CD14-positive monocyte (primary cell): ENCODE measurements around the gene RASA4B. TPM values are rescaled to one million over a fixed set of nuclear protein-coding genes. Genes with fewer than 3 reads are reported as not detected.

Source experiments
- DNase-seq, 3 donors: peaks; one replicate each; pipeline ENCODE4 v3.0.0-alpha.2; 2011 to 2022
- H2AFZ ChIP-seq: 2 replicates; pipeline ENCODE4 v1.6.0; 2012; ENCODE audit warnings: mild to moderate bottlenecking, low read depth, low read length, inconsistent platforms; ENCODE audit not compliant: insufficient read depth, poor library complexity, severe bottlenecking
- H3K27ac ChIP-seq, 2 donors: 1 replicate in 1 of 2; 2 replicates in 1 of 2; pipeline ENCODE4 v1.5.1; 2012 to 2013; ENCODE audit warnings: low read length in 2 of 2, control low read depth in 1 of 2, inconsistent platforms in 1 of 2, low read depth in 1 of 2, mild to moderate bottlenecking in 1 of 2
- H3K27me3 ChIP-seq, 2 donors: one replicate each; pipeline versions ENCODE4 v1.6.0 to v1.6.1; 2011 to 2013; ENCODE audit warnings: low read length in 2 of 2; ENCODE audit not compliant: control insufficient read depth in 2 of 2, insufficient read depth in 2 of 2
- H3K36me3 ChIP-seq, 2 donors: replicated peaks in 1 of 2; 1 replicate in 1 of 2; 2 replicates in 1 of 2; pipeline versions ENCODE4 v1.5.1 to v1.6.1; 2012 to 2013; ENCODE audit warnings: low read length in 2 of 2, control low read depth in 1 of 2, inconsistent platforms in 1 of 2, mild to moderate bottlenecking in 1 of 2; ENCODE audit not compliant: insufficient read depth in 2 of 2, control insufficient read depth in 1 of 2
- H3K4me1 ChIP-seq, 2 donors: 1 replicate in 1 of 2; 2 replicates in 1 of 2; pipeline versions ENCODE4 v1.5.1 to v1.6.1; 2012 to 2013; ENCODE audit warnings: low read length in 2 of 2, control low read depth in 1 of 2, inconsistent platforms in 1 of 2, mild to moderate bottlenecking in 1 of 2, moderate library complexity in 1 of 2; ENCODE audit not compliant: insufficient read depth in 2 of 2, control insufficient read depth in 1 of 2
- H3K4me2 ChIP-seq: replicated peaks from 2 replicates; pipeline ENCODE3; 2012; ENCODE audit warnings: low read length, moderate library complexity, mild to moderate bottlenecking; ENCODE audit not compliant: poor library complexity, severe bottlenecking; ENCODE audit errors: extremely low read depth
- H3K4me3 ChIP-seq, 3 experiments: fragments of 200-600 bp in 1 of 3; sonication (generic) in 1 of 3; replicated peaks in 1 of 3; 1 replicate in 2 of 3; 2 replicates in 1 of 3; pipeline ENCODE4 v1.5.1; 2011 to 2013; ENCODE audit warnings: low read length in 3 of 3, mild to moderate bottlenecking in 3 of 3, control low read depth in 2 of 3, low read depth in 2 of 3, inconsistent platforms in 1 of 3, moderate library complexity in 1 of 3
- H3K79me2 ChIP-seq: 2 replicates; pipeline ENCODE4 v1.6.0; 2012; ENCODE audit warnings: mild to moderate bottlenecking, control low read depth, inconsistent platforms, low read length, moderate library complexity; ENCODE audit not compliant: insufficient read depth
- H3K9ac ChIP-seq: 2 replicates; pipeline ENCODE4 v1.6.0; 2017; ENCODE audit warnings: low read length, mild to moderate bottlenecking; ENCODE audit not compliant: insufficient read depth, poor library complexity, severe bottlenecking
- H3K9me3 ChIP-seq, 2 donors: replicated peaks in 1 of 2; 1 replicate in 1 of 2; 2 replicates in 1 of 2; pipeline versions ENCODE4 v1.5.1 to v1.6.1; 2012 to 2013; ENCODE audit warnings: low read length in 2 of 2, control low read depth in 1 of 2; ENCODE audit not compliant: control insufficient read depth in 1 of 2, insufficient read depth in 1 of 2
- H4K20me1 ChIP-seq: 2 replicates; pipeline ENCODE4 v1.6.0; 2012; ENCODE audit warnings: mild to moderate bottlenecking, low read length, control low read depth, moderate library complexity; ENCODE audit not compliant: insufficient read depth
- H3K27ac Mint-ChIP-seq, 7 donors: one replicate each; pipeline ENCODE4 v1.8.0; 2020; ENCODE audit warnings: mild to moderate bottlenecking in 7 of 7, mixed read lengths in 7 of 7, moderate library complexity in 6 of 7, inconsistent platforms in 2 of 7
- H3K27me3 Mint-ChIP-seq, 3 donors: one replicate each; pipeline ENCODE4 v1.8.0; 2021 to 2022; ENCODE audit warnings: low read depth in 3 of 3, mild to moderate bottlenecking in 3 of 3, mixed read lengths in 3 of 3, moderate library complexity in 3 of 3, inconsistent platforms in 1 of 3
- H3K36me3 Mint-ChIP-seq, 2 donors: one replicate each; pipeline ENCODE4 v1.8.0; 2020; ENCODE audit warnings: mixed read lengths in 2 of 2, inconsistent platforms in 1 of 2, mild to moderate bottlenecking in 1 of 2
- H3K4me1 Mint-ChIP-seq: one replicate; pipeline ENCODE4 v1.8.0; 2020; ENCODE audit warnings: mild to moderate bottlenecking, mixed read lengths
- H3K4me3 Mint-ChIP-seq, 2 donors: one replicate each; pipeline ENCODE4 v1.8.0; 2020; ENCODE audit warnings: mild to moderate bottlenecking in 2 of 2, mixed read lengths in 2 of 2, moderate library complexity in 1 of 2
- H3K9me3 Mint-ChIP-seq, 7 donors: one replicate each; pipeline ENCODE4 v1.8.0; 2020 to 2022; ENCODE audit warnings: mixed read lengths in 7 of 7, mild to moderate bottlenecking in 6 of 7, moderate library complexity in 6 of 7, inconsistent platforms in 2 of 7
- WGBS: methylation state at CpG from one replicate; pipeline ENCODE4 v1.1.5; 2013; ENCODE audit warnings: missing lambda C conversion rate; ENCODE audit not compliant: insufficient coverage; 5-methylcytosine and 5-hydroxymethylcytosine counted together
- intact Hi-C, 2 donors: fragments of 100-400 bp; cut with micrococcal nuclease; formaldehyde crosslinking; loops; one replicate each; pipeline versions ENCODE4 v1.15.0 to v1.15.1; 2023
- polyA plus RNA-seq, 3 donors: library from polyadenylated mRNA; depleted of rRNA in 1 of 3; unstranded in 2 of 3; stranded (reverse) in 1 of 3; fragments of 300-500 nt in 2 of 3; fragments of >200 nt in 1 of 3; fragmentation: Illumina TruSeq in 2 of 3; gene quantifications; 1 replicate in 2 of 3; 2 replicates in 1 of 3; pipeline ENCODE4 v1.2.3, GENCODE V29; 2012 to 2021
- TF ChIP-seq, protein P1 (sequence below): fragments of 200-600 bp; IDR thresholded peaks from one replicate; pipeline ENCODE4 v1.8.0; 2022; ENCODE audit warnings: antibody characterized with exemption, mild to moderate bottlenecking

Gene RASA4B
- polyA plus RNA-seq, 3 donors: 6.3 to 24.1 (median 20.1) TPM

- H4K20me1 ChIP-seq: peaks cover 11% of the 10 kb centered on the region
- Mint-ChIP-seq H3K4me1 (no peaks in the 10 kb centered on the region), H3K27ac (no peak overlapping the region), H3K27me3 (no peaks in the 10 kb centered on the region), H3K4me3 (no peak overlapping the region), H3K9me3 (no peaks in the 10 kb centered on the region), H3K36me3 (peaks cover 15 to 33% of the 10 kb centered on the region in 2 donors)
- no peaks in the 10 kb centered on the region for H3K79me2 ChIP-seq
- no peak overlapping the region for H3K9ac ChIP-seq
- H3K4me3 ChIP-seq: no peak overlapping the region
- H3K4me1 ChIP-seq: no peaks in the 10 kb centered on the region
- H3K27ac ChIP-seq: no peak overlapping the region
- H3K36me3 ChIP-seq: peaks cover 24 to 30% of the 10 kb centered on the region in 2 donors
- no peaks in the 10 kb centered on the region for H3K27me3 ChIP-seq
- no peak overlapping the region for H3K4me2 ChIP-seq
- 100% methylated on average over 2 of the region's 6 CpGs for WGBS
- TF ChIP-seq, protein P1, sequence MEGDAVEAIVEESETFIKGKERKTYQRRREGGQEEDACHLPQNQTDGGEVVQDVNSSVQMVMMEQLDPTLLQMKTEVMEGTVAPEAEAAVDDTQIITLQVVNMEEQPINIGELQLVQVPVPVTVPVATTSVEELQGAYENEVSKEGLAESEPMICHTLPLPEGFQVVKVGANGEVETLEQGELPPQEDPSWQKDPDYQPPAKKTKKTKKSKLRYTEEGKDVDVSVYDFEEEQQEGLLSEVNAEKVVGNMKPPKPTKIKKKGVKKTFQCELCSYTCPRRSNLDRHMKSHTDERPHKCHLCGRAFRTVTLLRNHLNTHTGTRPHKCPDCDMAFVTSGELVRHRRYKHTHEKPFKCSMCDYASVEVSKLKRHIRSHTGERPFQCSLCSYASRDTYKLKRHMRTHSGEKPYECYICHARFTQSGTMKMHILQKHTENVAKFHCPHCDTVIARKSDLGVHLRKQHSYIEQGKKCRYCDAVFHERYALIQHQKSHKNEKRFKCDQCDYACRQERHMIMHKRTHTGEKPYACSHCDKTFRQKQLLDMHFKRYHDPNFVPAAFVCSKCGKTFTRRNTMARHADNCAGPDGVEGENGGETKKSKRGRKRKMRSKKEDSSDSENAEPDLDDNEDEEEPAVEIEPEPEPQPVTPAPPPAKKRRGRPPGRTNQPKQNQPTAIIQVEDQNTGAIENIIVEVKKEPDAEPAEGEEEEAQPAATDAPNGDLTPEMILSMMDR: no peak
- intact Hi-C loops: loop anchor here in 1 of 2 donors (5.0 to 10.0 kb wide), 2 partner anchors 40 to 168 kb away; partner anchors contain the start of gene SH2B2
- no peak overlapping the region for H2AFZ ChIP-seq
- H3K9me3 ChIP-seq: no peaks in the 10 kb centered on the region
- DNase-seq: no peak
Observed at GRCh38 chr7:102452451-102452850, 65.1 kb downstream of the RASA4B start.

GRCh38 chr7:102451371-102452054, 66.1 kb downstream of the RASA4B start:
- Mint-ChIP-seq H3K36me3 (peaks cover 16 to 33% of the 10 kb centered on the region in 2 donors), H3K27ac (no peak overlapping the region), H3K9me3 (no peaks in the 10 kb centered on the region), H3K4me3 (no peak overlapping the region), H3K27me3 (no peaks in the 10 kb centered on the region), H3K4me1 (no peaks in the 10 kb centered on the region)
- H3K4me3 ChIP-seq: no peak overlapping the region
- no peaks in the 10 kb centered on the region for H3K9me3 ChIP-seq
- intact Hi-C loops: loop anchor here in 1 of 2 donors (5.0 to 10.0 kb wide), 2 partner anchors 39 to 167 kb away; partner anchors contain the start of gene SH2B2
- TF ChIP-seq, protein P1: no peak
- H3K4me1 ChIP-seq: no peaks in the 10 kb centered on the region
- H4K20me1 ChIP-seq: peaks cover 16% of the 10 kb centered on the region
- no peaks in the 10 kb centered on the region for H3K79me2 ChIP-seq
- DNase-seq: no peak
- H2AFZ ChIP-seq: no peak overlapping the region
- no peak overlapping the region for H3K4me2 ChIP-seq
- no peak overlapping the region for H3K9ac ChIP-seq
- H3K36me3 ChIP-seq: peaks cover 25 to 30% of the 10 kb centered on the region in 2 donors
- H3K27ac ChIP-seq: no peak overlapping the region
- 95% methylated on average over 13 of the region's 23 CpGs for WGBS
- no peaks in the 10 kb centered on the region for H3K27me3 ChIP-seq
